ENCODE measurements around the gene SCAI.
"Not testable (repeated sequence)": the region's sequence is repeated elsewhere in the genome, so short reads cannot be mapped to it uniquely, and the experiment has no call there.

The SCAI gene

DNA sequence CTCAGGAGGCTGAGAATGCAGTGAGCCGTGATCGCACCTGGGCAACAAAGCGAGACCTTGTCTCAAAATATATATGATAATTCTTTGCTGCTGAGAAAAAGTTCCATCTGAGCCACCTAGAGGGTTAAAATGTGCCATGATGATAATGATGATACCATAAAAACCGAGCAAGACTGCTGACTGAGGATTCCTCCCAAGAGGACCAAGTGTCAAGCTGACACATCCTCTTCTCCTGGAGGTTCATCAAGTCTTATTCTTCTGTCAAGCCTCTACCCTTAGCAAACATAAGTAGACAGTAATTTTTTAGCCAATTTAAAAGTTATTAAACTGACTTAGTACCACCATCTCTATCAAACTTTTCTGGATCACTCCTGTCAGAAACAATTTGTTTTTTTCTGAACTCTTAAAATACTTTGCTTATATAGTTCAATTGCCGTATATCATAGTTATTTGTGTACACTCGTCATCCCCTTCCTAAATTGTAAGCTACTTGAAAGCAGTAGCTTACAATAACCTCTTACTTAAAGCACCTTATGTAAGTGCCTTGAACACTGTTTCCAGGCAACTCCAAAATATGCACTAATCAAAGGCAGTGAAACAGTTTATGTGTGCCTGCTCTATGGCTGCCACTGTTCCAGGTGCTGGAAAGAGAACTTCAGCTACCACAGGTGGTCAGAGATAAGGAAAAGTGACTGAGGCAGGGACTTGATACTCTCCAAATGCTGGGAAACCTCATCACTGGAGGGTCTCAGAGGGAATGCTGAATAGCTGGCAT, 57.4 kb downstream of the SCAI start:
- Mint-ChIP-seq H3K4me1 (no peaks in the 10 kb centered on the region), H3K9me3 (peaks cover 3% of the 10 kb centered on the region), H3K27me3 (no peaks in the 10 kb centered on the region), H3K27ac (ENCODE audit: low read depth) (no peak overlapping the region), H3K4me3 (no peak overlapping the region), H3K36me3 (ENCODE audit: insufficient read depth) (peaks cover 1% of the 10 kb centered on the region)
- DNase-seq (ENCODE audit: low spot score in 2 of 2) (no peak), ATAC-seq (replicated peaks; ENCODE audit: extremely low read depth, poor library complexity, severe bottlenecking) (no peak)

DNA sequence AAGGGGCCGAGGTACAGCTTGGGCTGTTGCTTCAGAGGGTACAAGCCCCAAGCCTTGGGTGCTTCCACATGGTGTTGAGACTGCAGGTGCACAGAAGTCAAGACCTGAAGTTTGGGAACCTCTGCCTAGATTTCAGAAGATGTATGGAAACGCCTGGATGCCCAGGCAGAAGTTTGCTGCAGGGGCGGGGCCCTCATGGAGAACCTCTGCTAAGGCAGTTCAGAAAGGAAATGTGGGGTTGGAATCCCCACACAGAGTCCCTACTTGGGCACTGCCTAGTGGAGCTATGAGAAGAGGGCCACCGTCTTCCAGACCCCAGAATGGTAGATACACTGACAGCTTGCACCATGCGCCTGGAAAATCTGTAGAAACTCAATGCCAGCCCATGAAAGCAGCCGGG, 61.1 kb downstream of the SCAI start:
- not testable (repeated sequence) for H3K4me1 Mint-ChIP-seq; H3K4me3 Mint-ChIP-seq; H3K36me3 Mint-ChIP-seq (ENCODE audit: insufficient read depth); DNase-seq (ENCODE audit: low spot score in 2 of 2); H3K27ac Mint-ChIP-seq (ENCODE audit: low read depth); H3K27me3 Mint-ChIP-seq; H3K9me3 Mint-ChIP-seq; ATAC-seq (replicated peaks; ENCODE audit: extremely low read depth, poor library complexity, severe bottlenecking)

DNA sequence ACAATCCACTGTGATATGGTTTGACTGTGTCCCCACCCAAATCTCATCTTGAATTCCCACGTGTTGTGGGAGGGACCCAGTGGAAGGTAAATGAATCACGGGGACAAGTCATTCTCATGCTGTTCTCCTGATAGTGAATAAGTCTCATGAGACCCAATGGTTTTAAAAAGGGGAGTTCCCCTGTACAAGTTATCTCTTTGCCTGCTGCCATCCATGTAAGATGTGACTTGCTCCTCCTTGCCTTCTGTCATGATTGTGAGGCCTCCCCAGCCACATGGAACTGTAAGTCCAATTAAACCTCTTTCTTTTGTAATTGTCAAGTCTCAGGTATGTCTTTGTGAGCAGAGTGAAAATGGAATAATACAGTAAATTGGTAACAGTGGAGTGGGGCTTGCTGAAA, 62.5 kb downstream of the SCAI start:
- H3K36me3 Mint-ChIP-seq (ENCODE audit: insufficient read depth); DNase-seq (ENCODE audit: low spot score in 2 of 2); H3K27ac Mint-ChIP-seq (ENCODE audit: low read depth); H3K4me3 Mint-ChIP-seq; H3K4me1 Mint-ChIP-seq; H3K27me3 Mint-ChIP-seq; H3K9me3 Mint-ChIP-seq; ATAC-seq (replicated peaks; ENCODE audit: extremely low read depth, poor library complexity, severe bottlenecking): not testable (repeated sequence)

DNA sequence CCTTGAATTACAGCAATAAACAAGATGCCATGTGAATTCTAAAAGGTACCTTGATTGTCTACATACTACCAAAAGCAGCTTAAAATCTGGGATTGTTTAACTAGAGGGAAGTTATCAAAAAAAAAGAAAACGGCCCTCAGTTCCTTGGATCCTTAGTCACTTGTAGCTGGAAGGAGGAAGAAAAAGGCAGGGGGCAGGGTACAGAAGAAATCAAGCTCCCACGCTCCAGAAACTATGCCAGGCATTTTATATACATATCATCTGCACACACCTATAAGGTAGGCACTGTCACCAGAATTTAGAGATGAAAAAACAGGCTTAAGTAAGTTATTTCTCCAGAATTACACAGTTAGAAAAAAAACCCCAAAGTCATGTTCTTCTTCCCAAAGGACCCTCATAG, 63.4 kb downstream of the SCAI start:
- ATAC-seq (replicated peaks; ENCODE audit: extremely low read depth, poor library complexity, severe bottlenecking): no peak
- no peak overlapping the region for H3K27ac Mint-ChIP-seq (ENCODE audit: low read depth)

DNA sequence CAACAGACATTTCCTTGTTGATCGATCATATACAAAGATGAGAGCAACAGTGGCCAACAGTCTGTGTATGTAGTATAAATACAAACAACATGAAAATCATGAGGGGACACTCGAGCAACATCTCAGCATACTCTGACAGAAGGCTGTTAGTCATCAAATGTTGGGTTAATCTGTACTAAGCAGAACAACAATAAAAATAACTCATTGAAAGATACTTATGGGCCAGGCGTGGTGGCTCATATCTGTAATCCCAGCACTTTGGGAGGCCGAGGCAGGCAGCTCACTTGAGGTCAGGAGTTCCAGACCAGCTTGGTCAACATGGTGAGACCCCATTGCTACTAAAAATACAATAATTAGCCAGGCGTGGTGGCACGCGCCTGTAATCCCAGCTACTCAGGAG, 67.3 kb downstream of the SCAI start:
- Mint-ChIP-seq H3K9me3 (peaks cover 3% of the 10 kb centered on the region), H3K4me1 (no peaks in the 10 kb centered on the region), H3K36me3 (ENCODE audit: insufficient read depth) (no peaks in the 10 kb centered on the region), H3K4me3 (no peak overlapping the region), H3K27me3 (no peaks in the 10 kb centered on the region), H3K27ac (ENCODE audit: low read depth) (no peak overlapping the region)
- no peak for DNase-seq (ENCODE audit: low spot score in 2 of 2)
- no peak for ATAC-seq (replicated peaks; ENCODE audit: extremely low read depth, poor library complexity, severe bottlenecking)

More for the DNA sequence above, 63.4 kb downstream of the SCAI start:
- H3K4me3 Mint-ChIP-seq: no peak overlapping the region
- no peaks in the 10 kb centered on the region for H3K4me1 Mint-ChIP-seq
- H3K27me3 Mint-ChIP-seq: no peaks in the 10 kb centered on the region
- DNase-seq (ENCODE audit: low spot score in 2 of 2): no peak
- peaks cover 1% of the 10 kb centered on the region for H3K36me3 Mint-ChIP-seq (ENCODE audit: insufficient read depth)
- H3K9me3 Mint-ChIP-seq: peaks cover 6% of the 10 kb centered on the region

DNA sequence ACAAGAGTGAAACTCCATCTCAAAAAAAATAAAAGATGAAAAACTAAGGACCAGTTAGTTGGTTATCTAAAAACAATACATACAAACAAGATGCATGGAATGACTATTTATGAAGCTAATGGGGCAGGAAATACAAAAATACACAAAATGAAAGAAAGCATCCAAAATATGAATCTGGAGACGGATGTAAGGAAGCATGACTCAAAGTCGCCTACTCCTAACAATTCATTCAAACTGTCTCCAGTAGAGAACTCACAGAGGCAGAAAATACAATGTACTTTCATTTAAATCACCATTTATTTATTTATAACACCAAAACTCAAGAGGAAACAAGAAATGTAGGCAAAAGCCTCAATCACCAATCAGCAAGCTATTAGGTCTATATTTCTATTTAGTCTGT, 68.4 kb downstream of the SCAI start:
- Mint-ChIP-seq H3K4me3 (no peak overlapping the region), H3K27ac (ENCODE audit: low read depth) (no peak overlapping the region), H3K9me3 (no peaks in the 10 kb centered on the region), H3K4me1 (no peaks in the 10 kb centered on the region), H3K27me3 (no peaks in the 10 kb centered on the region), H3K36me3 (ENCODE audit: insufficient read depth) (no peaks in the 10 kb centered on the region)
- DNase-seq (ENCODE audit: low spot score in 2 of 2) (no peak), ATAC-seq (replicated peaks; ENCODE audit: extremely low read depth, poor library complexity, severe bottlenecking) (no peak)

DNA sequence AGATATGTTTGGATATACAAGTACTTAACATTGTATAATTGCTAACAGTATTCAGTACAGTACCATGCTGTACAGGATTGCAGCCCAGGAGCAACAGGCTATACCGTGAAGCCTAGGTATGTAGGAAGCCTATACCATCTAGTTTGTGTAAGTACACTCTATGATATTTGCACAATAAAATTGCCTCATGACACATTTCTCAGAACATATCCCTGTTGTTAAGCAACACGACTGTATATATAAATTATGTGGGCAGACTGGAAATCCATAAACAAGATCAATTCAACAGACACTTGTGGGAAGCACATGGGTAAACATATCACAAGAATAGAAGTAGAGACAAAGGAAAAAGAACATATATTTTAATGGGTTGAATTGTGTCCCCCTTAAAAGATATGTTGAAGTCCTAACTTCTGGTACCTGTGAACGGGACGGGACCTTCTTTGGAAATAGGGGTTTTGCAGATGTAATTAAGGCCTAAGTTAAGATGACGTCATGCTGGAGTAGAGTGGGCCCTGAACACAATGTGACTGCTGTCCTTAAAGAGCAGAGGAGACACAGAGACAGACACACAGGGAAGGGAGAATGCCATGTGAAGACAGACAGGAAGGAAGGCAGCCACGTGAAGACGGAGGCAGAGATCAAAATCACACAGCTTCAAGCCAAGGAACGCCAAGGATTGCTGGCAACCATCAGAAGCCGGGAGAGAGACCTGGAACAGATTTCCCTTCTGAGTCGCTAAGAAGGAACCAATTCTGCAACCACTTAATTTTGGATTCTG, 76.3 kb downstream of the SCAI start:
- Mint-ChIP-seq H3K27me3 (no peaks in the 10 kb centered on the region), H3K4me1 (peaks cover 13% of the 10 kb centered on the region), H3K4me3 (no peak overlapping the region), H3K9me3 (no peaks in the 10 kb centered on the region), H3K36me3 (ENCODE audit: insufficient read depth) (peaks cover 2% of the 10 kb centered on the region), H3K27ac (ENCODE audit: low read depth) (peak overlapping the region; percentile 1)
- no peak for DNase-seq (ENCODE audit: low spot score in 2 of 2)
- ATAC-seq (replicated peaks; ENCODE audit: extremely low read depth, poor library complexity, severe bottlenecking): no peak

DNA sequence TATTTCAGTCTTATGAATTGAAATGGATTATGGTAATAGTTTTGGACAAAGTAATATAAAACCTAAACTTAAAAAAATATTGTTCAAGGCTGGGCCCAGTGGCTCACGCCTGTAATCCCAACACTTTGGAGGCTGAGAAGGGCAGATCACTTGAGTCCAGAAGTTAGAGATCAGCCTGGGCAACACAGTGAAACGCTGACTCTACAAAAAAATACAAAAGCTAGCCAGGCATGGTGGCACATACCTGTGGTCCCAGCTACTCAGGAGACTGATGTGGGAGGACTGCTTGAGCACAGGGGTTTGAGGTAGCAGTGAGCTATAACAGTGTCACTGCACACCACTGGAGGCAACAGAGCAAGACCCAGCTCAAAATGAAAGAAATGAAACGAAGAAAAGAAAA, 81.9 kb downstream of the SCAI start:
- ATAC-seq (replicated peaks; ENCODE audit: extremely low read depth, poor library complexity, severe bottlenecking) (no peak), DNase-seq (ENCODE audit: low spot score in 2 of 2) (no peak)
- H3K4me3 Mint-ChIP-seq: no peak overlapping the region
- H3K27me3 Mint-ChIP-seq: no peaks in the 10 kb centered on the region
- peaks cover 24% of the 10 kb centered on the region for H3K4me1 Mint-ChIP-seq
- H3K27ac Mint-ChIP-seq (ENCODE audit: low read depth): no peak overlapping the region
- H3K9me3 Mint-ChIP-seq: no peaks in the 10 kb centered on the region
- peaks cover 7% of the 10 kb centered on the region for H3K36me3 Mint-ChIP-seq (ENCODE audit: insufficient read depth)

DNA sequence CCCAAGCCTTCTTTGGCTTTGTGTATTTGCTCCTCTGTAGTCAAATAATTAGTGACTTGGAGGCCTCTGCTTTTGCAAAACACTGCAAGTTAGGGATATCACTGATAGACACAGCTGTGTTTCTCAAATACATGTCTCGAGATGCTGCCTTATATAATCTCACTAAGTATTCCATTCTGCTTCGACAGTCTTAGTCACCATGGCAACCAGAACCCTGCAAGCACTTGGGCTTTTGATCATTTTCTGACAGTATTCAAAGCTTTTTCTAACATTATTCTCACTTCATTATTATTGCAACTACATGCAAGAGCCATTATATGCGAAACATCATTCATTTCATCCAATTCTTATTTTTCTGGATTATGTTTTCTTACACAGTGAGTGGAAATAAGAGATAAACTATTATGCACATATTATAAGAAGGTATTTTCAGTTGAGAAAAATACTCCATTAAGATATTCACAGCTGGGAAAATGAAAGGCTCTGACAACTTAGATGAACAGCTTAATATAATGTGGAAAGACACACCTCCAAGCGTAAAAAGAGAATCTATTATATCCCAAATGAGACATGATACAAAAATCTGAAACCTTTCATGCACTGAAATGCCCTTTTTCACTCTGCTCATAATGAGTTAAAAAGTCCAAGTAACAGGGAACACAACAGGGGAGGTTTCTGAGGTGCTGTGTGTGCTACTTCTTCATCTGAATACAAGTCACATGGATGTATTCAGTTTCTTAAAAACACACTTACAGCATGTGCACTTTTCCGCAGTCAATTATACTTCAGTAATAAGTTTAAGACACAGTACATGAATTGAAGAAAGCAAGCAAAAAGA, 93.9 kb downstream of the SCAI start:
- H3K36me3 Mint-ChIP-seq (ENCODE audit: insufficient read depth): peaks cover 11% of the 10 kb centered on the region
- ATAC-seq (replicated peaks; ENCODE audit: extremely low read depth, poor library complexity, severe bottlenecking) (no peak), DNase-seq (ENCODE audit: low spot score in 2 of 2) (no peak)
- no peak overlapping the region for H3K4me3 Mint-ChIP-seq
- no peak overlapping the region for H3K27ac Mint-ChIP-seq (ENCODE audit: low read depth)
- H3K9me3 Mint-ChIP-seq: no peaks in the 10 kb centered on the region
- no peaks in the 10 kb centered on the region for H3K27me3 Mint-ChIP-seq
- H3K4me1 Mint-ChIP-seq: no peaks in the 10 kb centered on the region

DNA sequence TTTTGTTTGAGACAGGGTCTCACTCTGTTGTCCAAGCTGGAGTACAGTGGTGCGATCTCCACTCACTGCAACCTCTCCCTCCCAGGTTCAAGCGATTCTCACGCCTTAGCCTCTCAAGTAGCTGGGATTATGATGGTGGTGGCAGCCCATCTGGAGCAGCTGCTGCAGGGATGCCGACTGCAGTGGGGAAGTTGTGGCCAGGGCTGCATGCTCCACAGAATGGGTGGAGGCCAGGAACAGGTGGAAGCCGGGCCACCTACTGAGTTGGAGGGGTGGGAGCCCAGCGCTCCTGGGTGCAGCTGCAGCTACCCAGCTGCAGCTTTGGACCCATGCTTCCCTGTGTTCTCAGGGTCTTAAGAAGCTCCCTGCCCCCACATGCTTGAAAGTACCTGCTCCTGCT, 99.7 kb downstream of the SCAI start:
- DNase-seq (ENCODE audit: low spot score in 2 of 2) (no peak), ATAC-seq (replicated peaks; ENCODE audit: extremely low read depth, poor library complexity, severe bottlenecking) (no peak)
- Mint-ChIP-seq H3K36me3 (ENCODE audit: insufficient read depth) (peaks cover 3% of the 10 kb centered on the region), H3K27me3 (no peaks in the 10 kb centered on the region), H3K9me3 (no peaks in the 10 kb centered on the region), H3K4me1 (no peaks in the 10 kb centered on the region), H3K27ac (ENCODE audit: low read depth) (no peak overlapping the region), H3K4me3 (no peak overlapping the region)

DNA sequence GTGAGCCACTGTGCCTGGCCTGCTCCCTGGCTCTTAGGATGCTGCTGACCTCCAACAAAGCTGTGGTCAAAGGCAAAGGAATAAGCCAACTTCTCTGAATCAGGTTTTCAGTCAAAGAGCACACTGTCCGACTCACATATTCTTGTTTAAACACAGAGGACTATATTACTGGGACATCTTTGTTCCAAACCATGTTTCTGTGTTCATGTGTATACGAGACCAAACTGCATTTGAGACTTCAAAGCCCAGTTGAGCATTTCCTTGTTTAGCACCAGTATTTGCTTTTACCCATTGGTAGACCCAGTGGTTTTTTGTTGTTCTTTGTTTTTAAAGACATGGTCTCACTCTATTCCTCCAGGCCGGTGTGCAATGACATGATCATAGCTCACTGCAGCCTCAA, 100.2 kb downstream of the SCAI start:
- H3K9me3 Mint-ChIP-seq: no peaks in the 10 kb centered on the region
- no peaks in the 10 kb centered on the region for H3K4me1 Mint-ChIP-seq
- no peak for DNase-seq (ENCODE audit: low spot score in 2 of 2)
- H3K27ac Mint-ChIP-seq (ENCODE audit: low read depth): no peak overlapping the region
- H3K36me3 Mint-ChIP-seq (ENCODE audit: insufficient read depth): peaks cover 3% of the 10 kb centered on the region
- H3K4me3 Mint-ChIP-seq: no peak overlapping the region
- no peaks in the 10 kb centered on the region for H3K27me3 Mint-ChIP-seq
- ATAC-seq (replicated peaks; ENCODE audit: extremely low read depth, poor library complexity, severe bottlenecking): no peak

DNA sequence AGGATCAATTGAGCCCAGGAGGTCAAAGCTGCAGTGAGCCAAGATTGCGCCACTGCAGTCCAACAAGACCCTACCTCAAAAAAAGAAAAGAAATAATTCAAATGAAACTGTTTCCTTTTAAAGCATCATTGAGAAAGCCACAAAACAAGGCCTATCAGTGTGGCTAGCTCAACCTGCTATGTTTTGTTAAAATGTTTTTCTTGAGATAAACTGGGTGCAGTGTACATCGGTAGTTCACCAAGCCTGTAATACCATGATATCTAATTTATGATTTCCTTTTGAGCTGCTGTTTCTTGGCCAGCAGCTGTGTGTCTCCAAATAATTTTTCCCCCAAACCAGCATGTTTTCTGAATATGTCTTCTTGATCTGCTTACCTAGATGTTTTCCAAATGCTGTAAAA, 105.2 kb downstream of the SCAI start:
- no peaks in the 10 kb centered on the region for H3K27me3 Mint-ChIP-seq
- H3K4me1 Mint-ChIP-seq: no peaks in the 10 kb centered on the region
- no peak for DNase-seq (ENCODE audit: low spot score in 2 of 2)
- no peak overlapping the region for H3K27ac Mint-ChIP-seq (ENCODE audit: low read depth)
- peaks cover 3% of the 10 kb centered on the region for H3K36me3 Mint-ChIP-seq (ENCODE audit: insufficient read depth)
- ATAC-seq (replicated peaks; ENCODE audit: extremely low read depth, poor library complexity, severe bottlenecking): no peak
- H3K4me3 Mint-ChIP-seq: no peak overlapping the region
- H3K9me3 Mint-ChIP-seq: no peaks in the 10 kb centered on the region
